Subcutaneous adipose tissue (tissue), 4 donors: ENCODE results near the gene UCN2. TPM values are rescaled to one million over a fixed set of nuclear protein-coding genes. Genes with fewer than 3 reads are reported as not detected.

Source experiments
- small RNA-seq: library from RNA; depleted of rRNA; stranded (forward); fragments of <200 nt; gene quantifications from one replicate; pipeline ENCODE3, GENCODE V24; 2016
- total RNA-seq, 4 donors: library from RNA; depleted of rRNA; stranded (reverse); fragments of >200 nt; gene quantifications; one replicate each; pipeline ENCODE4 v1.1.0, GENCODE V29; 2016
- TF ChIP-seq, protein P1 (sequence below): fragments of 450-650 bp; IDR thresholded peaks from one replicate; pipeline ENCODE4 v1.5.1; 2016; ENCODE audit warnings: low read depth, mild to moderate bottlenecking, control low read depth, antibody characterized with exemption, moderate library complexity

Gene UCN2
- total RNA-seq, 4 donors from 2014 or later, result not detected

DNA sequence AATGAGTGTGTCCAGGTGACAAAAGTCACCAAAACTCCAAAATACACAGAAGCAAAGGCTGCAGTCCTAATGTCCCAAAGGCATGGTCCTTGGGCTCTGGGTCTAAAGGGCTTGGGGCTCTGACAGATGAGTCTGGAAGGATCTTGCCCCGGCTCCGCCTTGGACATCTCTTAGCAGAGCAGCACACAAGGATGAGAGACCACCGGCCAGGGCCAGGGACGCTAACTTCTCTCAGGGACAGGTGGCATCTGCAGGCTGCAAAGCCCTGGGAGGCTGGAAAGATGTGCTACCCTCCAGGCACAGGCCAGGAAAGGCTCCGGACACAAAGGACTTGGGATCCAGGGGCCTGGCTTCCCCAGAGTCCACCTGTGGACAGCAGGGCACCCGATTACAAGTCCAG, 45.5 kb downstream of the UCN2 start:
- TF ChIP-seq, protein P1, sequence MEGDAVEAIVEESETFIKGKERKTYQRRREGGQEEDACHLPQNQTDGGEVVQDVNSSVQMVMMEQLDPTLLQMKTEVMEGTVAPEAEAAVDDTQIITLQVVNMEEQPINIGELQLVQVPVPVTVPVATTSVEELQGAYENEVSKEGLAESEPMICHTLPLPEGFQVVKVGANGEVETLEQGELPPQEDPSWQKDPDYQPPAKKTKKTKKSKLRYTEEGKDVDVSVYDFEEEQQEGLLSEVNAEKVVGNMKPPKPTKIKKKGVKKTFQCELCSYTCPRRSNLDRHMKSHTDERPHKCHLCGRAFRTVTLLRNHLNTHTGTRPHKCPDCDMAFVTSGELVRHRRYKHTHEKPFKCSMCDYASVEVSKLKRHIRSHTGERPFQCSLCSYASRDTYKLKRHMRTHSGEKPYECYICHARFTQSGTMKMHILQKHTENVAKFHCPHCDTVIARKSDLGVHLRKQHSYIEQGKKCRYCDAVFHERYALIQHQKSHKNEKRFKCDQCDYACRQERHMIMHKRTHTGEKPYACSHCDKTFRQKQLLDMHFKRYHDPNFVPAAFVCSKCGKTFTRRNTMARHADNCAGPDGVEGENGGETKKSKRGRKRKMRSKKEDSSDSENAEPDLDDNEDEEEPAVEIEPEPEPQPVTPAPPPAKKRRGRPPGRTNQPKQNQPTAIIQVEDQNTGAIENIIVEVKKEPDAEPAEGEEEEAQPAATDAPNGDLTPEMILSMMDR, result no peak

DNA sequence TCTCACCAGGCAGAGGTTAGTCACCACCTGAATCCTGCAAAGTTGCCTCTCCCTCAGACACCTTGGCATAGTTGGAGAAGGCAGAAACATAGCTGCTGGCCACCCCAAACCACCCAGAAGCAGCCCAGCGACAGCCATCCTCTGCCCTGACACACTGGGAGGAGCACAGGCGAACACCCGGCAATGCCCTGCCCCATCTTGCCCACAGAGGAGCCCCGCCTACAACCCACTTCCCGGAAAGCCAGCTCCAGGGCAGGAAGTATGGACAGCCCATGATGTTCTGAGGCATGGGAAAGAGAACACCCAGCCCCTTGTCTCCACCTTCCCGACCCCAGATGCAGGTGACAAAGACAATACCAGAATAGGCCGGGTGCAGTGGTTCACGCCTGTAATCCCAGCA, 47.0 kb downstream of the UCN2 start:
- TF ChIP-seq, protein P1, result no peak

DNA sequence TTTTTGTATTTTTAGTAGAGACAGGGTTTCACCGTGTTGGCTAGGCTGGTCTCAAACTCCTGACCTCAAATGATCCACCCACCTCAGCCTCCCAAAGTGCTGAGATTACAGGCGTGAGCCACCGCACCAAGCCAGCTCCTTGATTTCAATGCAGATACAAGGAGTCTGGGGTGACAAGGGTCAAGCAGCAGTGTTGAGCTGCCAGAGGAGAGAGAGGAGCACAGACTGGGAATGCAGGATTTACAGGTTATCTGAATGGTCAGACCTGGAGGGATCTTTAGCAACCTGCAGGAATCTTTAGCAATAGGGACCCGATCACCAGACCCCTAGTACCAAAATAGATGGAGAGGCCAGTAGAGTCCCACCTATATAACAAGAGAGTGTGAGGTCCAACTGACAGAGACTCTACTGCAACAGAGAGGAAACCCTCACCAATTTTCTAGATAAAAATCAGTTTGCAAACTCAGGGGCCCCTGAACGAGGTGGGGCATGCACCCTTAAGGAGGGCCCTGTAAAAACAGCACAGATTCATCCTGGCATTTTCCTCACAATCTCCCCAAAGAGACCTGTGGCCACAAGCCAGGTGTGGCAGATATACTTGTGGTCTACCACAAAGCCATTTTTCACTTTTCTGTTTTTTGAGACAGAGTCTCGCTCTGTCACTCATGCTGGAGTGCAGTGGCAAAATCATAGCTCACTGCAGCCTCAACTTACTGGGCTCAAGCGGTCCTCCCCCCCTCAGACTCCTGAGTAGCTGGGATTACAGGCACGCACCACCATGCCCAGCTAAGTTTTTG, 49.0 kb downstream of the UCN2 start:
- TF ChIP-seq, protein P1, result no peak

Small RNA genes within 50 kb of the gene (small RNA-seq; reads per million reads assigned to genes)
- not detected for gene MIR6823

Other genes with a start within 250 kb of the UCN2 start
- gene SPINK8, start 230.1 kb downstream of the UCN2 start, total RNA-seq, result not detected
- gene FBXW12, start 191.6 kb downstream of the UCN2 start, total RNA-seq, result 1 to 10 TPM in 1 of 4 donors, not detected in 3; 1.1 TPM
- gene PLXNB1, start 133.7 kb downstream of the UCN2 start, total RNA-seq, result 10 to 100 TPM; 33.8 to 74.0 (median 53.2) TPM
- 10 to 100 TPM in 3 of 4 donors, 1 to 10 TPM in 1; 8.3 to 19.8 (median 16.1) TPM for gene CCDC51, start 123.7 kb downstream of the UCN2 start, total RNA-seq
- gene TMA7, start 123.5 kb downstream of the UCN2 start, total RNA-seq, result 100 to 1,000 TPM; 272 to 488 (median 350) TPM
- gene ATRIP, start 117.0 kb downstream of the UCN2 start, total RNA-seq, result 10 to 100 TPM in 1 of 4 donors, 1 to 10 TPM in 3; 4.1 to 10.7 (median 6.0) TPM
- gene SHISA5, start 59.6 kb downstream of the UCN2 start, total RNA-seq, result 10 to 100 TPM; 64.1 to 90.6 (median 75.4) TPM
- 1 to 10 TPM; 1.6 to 8.8 (median 2.5) TPM for gene PFKFB4, start 7.0 kb downstream of the UCN2 start, total RNA-seq
- 1 to 10 TPM in 1 of 4 donors, under 1 TPM in 3; 0.16 to 1.5 (median 0.59) TPM for gene COL7A1, start 31.5 kb upstream of the UCN2 start, total RNA-seq
- 100 to 1,000 TPM in 3 of 4 donors, 10 to 100 TPM in 1; 95.2 to 358 (median 203) TPM for gene UQCRC1, start 45.9 kb upstream of the UCN2 start, total RNA-seq
- not detected for gene TMEM89, start 58.0 kb upstream of the UCN2 start, total RNA-seq
- 10 to 100 TPM in 3 of 4 donors, 1 to 10 TPM in 1; 4.2 to 18.9 (median 18.1) TPM for gene SLC26A6, start 71.7 kb upstream of the UCN2 start, total RNA-seq
- gene CELSR3, start 99.1 kb upstream of the UCN2 start, total RNA-seq, result under 1 TPM; 0.33 to 0.75 (median 0.48) TPM
- 10 to 100 TPM; 20.5 to 49.2 (median 23.8) TPM for gene NCKIPSD, start 122.1 kb upstream of the UCN2 start, total RNA-seq
- gene IP6K2, start 153.4 kb upstream of the UCN2 start, total RNA-seq, result 100 to 1,000 TPM in 2 of 4 donors, 10 to 100 TPM in 2; 70.3 to 106 (median 90.1) TPM